ENCODE data around the gene GJC2. TPM values are rescaled to one million over a fixed set of nuclear protein-coding genes. Genes with fewer than 3 reads are reported as not detected.

Gene GJC2
- polyA plus RNA-seq, 1 donor from 2014 or later: 2.3 TPM

GRCh38 chr1:228136901-228137300 lies 12.8 kb upstream of the GJC2 start:
- TF ChIP-seq POLR2AphosphoS5 (IDR thresholded peaks at IDR 0.05) (no peak), TAF1 (IDR thresholded peaks at IDR 0.05; ENCODE audit: low read depth) (no peak), REST (IDR thresholded peaks at IDR 0.05; ENCODE audit: borderline replicate concordance) (no peak), SMC3 (conservative IDR thresholded peaks at IDR 0.05; ENCODE audit: poor library complexity) (no peak), EP300 (conservative IDR thresholded peaks at IDR 0.05; ENCODE audit: poor library complexity, severe bottlenecking) (no peak), MXI1 (conservative IDR thresholded peaks at IDR 0.05; ENCODE audit: poor library complexity, severe bottlenecking) (no peak), EZH2 (IDR thresholded peaks at IDR 0.05; ENCODE audit: borderline replicate concordance, insufficient read depth, low read length, poor library complexity, severe bottlenecking) (no peak), RAD21 (conservative IDR thresholded peaks at IDR 0.05) (no peak), CTCF (IDR thresholded peaks at IDR 0.05; ENCODE audit: poor library complexity, severe bottlenecking) (no peak)
- H3K27ac ChIP-seq (ENCODE audit: low read length): no peak overlapping the region
- H3K79me2 ChIP-seq (replicated peaks; ENCODE audit: insufficient read depth, low read length): peaks cover 10% of the 10 kb centered on the region

GRCh38 chr1:228139406-228139930 lies 10.3 kb upstream of the GJC2 start:
- peaks cover 21% of the 10 kb centered on the region for H3K27me3 ChIP-seq (ENCODE audit: insufficient read depth, low read depth, low read length)
- peaks cover 16% of the 10 kb centered on the region for H4K20me1 ChIP-seq (ENCODE audit: insufficient read depth)
- H3K9me2 ChIP-seq (ENCODE audit: insufficient read depth, low read length): no peaks in the 10 kb centered on the region
- TF ChIP-seq POLR2AphosphoS5 (IDR thresholded peaks at IDR 0.05) (peak; percentile 81), RAD21 (conservative IDR thresholded peaks at IDR 0.05) (no peak)
- H3K27ac ChIP-seq (ENCODE audit: low read length): peak overlapping the region; percentile 86
- peak overlapping the region; percentile 69 for H3K9ac ChIP-seq (ENCODE audit: low read length)
- H3K36me3 ChIP-seq (ENCODE audit: insufficient read depth, low read length): no peaks in the 10 kb centered on the region
- peaks cover 26% of the 10 kb centered on the region for H3K79me2 ChIP-seq (replicated peaks; ENCODE audit: insufficient read depth, low read length)
- H3K4me2 ChIP-seq (ENCODE audit: low read length): peak overlapping the region; percentile 61
- peak overlapping the region; percentile 69 for H3K4me3 ChIP-seq (ENCODE audit: low read length)
- H2AFZ ChIP-seq (ENCODE audit: low read depth, low read length): peak overlapping the region; percentile 87
- no peaks in the 10 kb centered on the region for H3F3A ChIP-seq (ENCODE audit: insufficient read depth, low read length, poor library complexity, severe bottlenecking)
- no peaks in the 10 kb centered on the region for H3K9me3 ChIP-seq (ENCODE audit: low read length)

More at GRCh38 chr1:228136901-228137300, 12.8 kb upstream of the GJC2 start:
- H3K27me3 ChIP-seq (ENCODE audit: insufficient read depth, low read depth, low read length): peaks cover 25% of the 10 kb centered on the region
- no peaks in the 10 kb centered on the region for H3K9me2 ChIP-seq (ENCODE audit: insufficient read depth, low read length)
- no peaks in the 10 kb centered on the region for H3F3A ChIP-seq (ENCODE audit: insufficient read depth, low read length, poor library complexity, severe bottlenecking)
- no peaks in the 10 kb centered on the region for H3K9me3 ChIP-seq (ENCODE audit: low read length)
- no peak overlapping the region for H3K9ac ChIP-seq (ENCODE audit: low read length)
- no peak overlapping the region for H3K4me3 ChIP-seq (ENCODE audit: low read length)
- no peaks in the 10 kb centered on the region for H3K36me3 ChIP-seq (ENCODE audit: insufficient read depth, low read length)
- no peak overlapping the region for H3K4me2 ChIP-seq (ENCODE audit: low read length)
- peaks cover 7% of the 10 kb centered on the region for H4K20me1 ChIP-seq (ENCODE audit: insufficient read depth)
- H2AFZ ChIP-seq (ENCODE audit: low read depth, low read length): no peak overlapping the region

Measured in neural cell (in vitro differentiated cells).